ENCODE measurements around the gene FRY. TPM values are rescaled to one million over a fixed set of nuclear protein-coding genes. Genes with fewer than 3 reads are reported as not detected.

Gene FRY
- total RNA-seq, 1 experiment from 2014 or later: 4.7 TPM

- BruUV-seq (replicated peaks): no TSS peak
- no peak overlapping the region for H3K27ac ChIP-seq
- no peaks in the 10 kb centered on the region for H3K36me3 ChIP-seq (ENCODE audit: low read depth)
- H3F3A ChIP-seq (ENCODE audit: insufficient read depth, low read depth): no peaks in the 10 kb centered on the region
- no peaks in the 10 kb centered on the region for H3K4me1 ChIP-seq (replicated peaks; ENCODE audit: insufficient read depth)
- POLR2A ChIA-PET (ENCODE audit: unreplicated experiment): no interaction called here
- no peaks in the 10 kb centered on the region for H3K9me3 ChIP-seq (ENCODE audit: insufficient read depth, low read depth)
- no peak overlapping the region for H3K4me3 ChIP-seq
- DNase-seq: no peak
- CTCF ChIA-PET: interaction anchor here (0.8 to 1.0 kb wide), 2 partner anchors 222 to 345 kb away, joined by 4 to 21 read pairs; no protein-coding TSS in a partner anchor
- intact Hi-C loops (cut with micrococcal nuclease; ENCODE audit: unreplicated experiment): no loop called here
- H3K79me2 ChIP-seq (ENCODE audit: low read depth): no peaks in the 10 kb centered on the region
- TF ChIP-seq CTCF (conservative IDR thresholded peaks at IDR 0.05) (no peak), EZH2 (IDR thresholded peaks at IDR 0.05; ENCODE audit: low read depth) (no peak)
- H3K27me3 ChIP-seq (ENCODE audit: insufficient read depth, low read depth): no peaks in the 10 kb centered on the region
- no peaks in the 10 kb centered on the region for H3K9me2 ChIP-seq (ENCODE audit: insufficient read depth)
- no peaks in the 10 kb centered on the region for H4K20me1 ChIP-seq (ENCODE audit: insufficient read depth)
- no peak overlapping the region for H3K4me2 ChIP-seq
- no peak overlapping the region for H2AFZ ChIP-seq
These were observed 222.8 kb downstream of the FRY start for GRCh38 chr13:32254416-32254815.

GRCh38 chr13:32254916-32255723 is 223.5 kb downstream of the FRY start:
- no peak overlapping the region for H3K4me2 ChIP-seq
- H2AFZ ChIP-seq: no peak overlapping the region
- no TSS peak for BruUV-seq (replicated peaks)
- H3K4me3 ChIP-seq: no peak overlapping the region
- no peaks in the 10 kb centered on the region for H3K9me2 ChIP-seq (ENCODE audit: insufficient read depth)
- no peaks in the 10 kb centered on the region for H3K36me3 ChIP-seq (ENCODE audit: low read depth)
- CTCF ChIA-PET: interaction anchor here (0.8 to 1.0 kb wide), 2 partner anchors 221 to 345 kb away, joined by 4 to 21 read pairs; no protein-coding TSS in a partner anchor
- H3K79me2 ChIP-seq (ENCODE audit: low read depth): no peaks in the 10 kb centered on the region
- H3K4me1 ChIP-seq (replicated peaks; ENCODE audit: insufficient read depth): no peaks in the 10 kb centered on the region
- no peaks in the 10 kb centered on the region for H3K27me3 ChIP-seq (ENCODE audit: insufficient read depth, low read depth)
- no peaks in the 10 kb centered on the region for H3K9me3 ChIP-seq (ENCODE audit: insufficient read depth, low read depth)
- TF ChIP-seq EZH2 (IDR thresholded peaks at IDR 0.05; ENCODE audit: low read depth): no peak
- TF ChIP-seq CTCF (conservative IDR thresholded peaks at IDR 0.05): no peak
- no peaks in the 10 kb centered on the region for H3F3A ChIP-seq (ENCODE audit: insufficient read depth, low read depth)
- H3K27ac ChIP-seq: no peak overlapping the region
- H4K20me1 ChIP-seq (ENCODE audit: insufficient read depth): no peaks in the 10 kb centered on the region
- intact Hi-C loops (cut with micrococcal nuclease; ENCODE audit: unreplicated experiment): no loop called here
- POLR2A ChIA-PET (ENCODE audit: unreplicated experiment): no interaction called here
- DNase-seq: no peak

GRCh38 chr13:32255724-32256109 is 224.1 kb downstream of the FRY start:
- no peak overlapping the region for H3K4me2 ChIP-seq
- intact Hi-C loops (cut with micrococcal nuclease; ENCODE audit: unreplicated experiment): no loop called here
- H3K79me2 ChIP-seq (ENCODE audit: low read depth): no peaks in the 10 kb centered on the region
- H3K27ac ChIP-seq: no peak overlapping the region
- no peaks in the 10 kb centered on the region for H4K20me1 ChIP-seq (ENCODE audit: insufficient read depth)
- no peak overlapping the region for H2AFZ ChIP-seq
- ChIA-PET CTCF (no interaction called here), POLR2A (ENCODE audit: unreplicated experiment) (no interaction called here)
- H3F3A ChIP-seq (ENCODE audit: insufficient read depth, low read depth): no peaks in the 10 kb centered on the region
- H3K4me1 ChIP-seq (replicated peaks; ENCODE audit: insufficient read depth): no peaks in the 10 kb centered on the region
- no peak overlapping the region for H3K4me3 ChIP-seq
- H3K27me3 ChIP-seq (ENCODE audit: insufficient read depth, low read depth): no peaks in the 10 kb centered on the region
- BruUV-seq (replicated peaks): no TSS peak
- no peaks in the 10 kb centered on the region for H3K9me3 ChIP-seq (ENCODE audit: insufficient read depth, low read depth)
- TF ChIP-seq EZH2 (IDR thresholded peaks at IDR 0.05; ENCODE audit: low read depth) (no peak), CTCF (conservative IDR thresholded peaks at IDR 0.05) (no peak)
- no peaks in the 10 kb centered on the region for H3K36me3 ChIP-seq (ENCODE audit: low read depth)
- no peaks in the 10 kb centered on the region for H3K9me2 ChIP-seq (ENCODE audit: insufficient read depth)
- no peak for DNase-seq

Data from PC-9 (cell line).